HepG2 (cell line): ENCODE data around the gene AIP. TPM values are rescaled to one million over a fixed set of nuclear protein-coding genes. Genes with fewer than 3 reads are reported as not detected.

ENCODE experiments used
- BRF2 ChIP-seq: sonication (generic); formaldehyde crosslinking; IDR thresholded peaks from 2 replicates; pipeline ENCODE4 v1.8.1; 2022; ENCODE audit warnings: mild to moderate bottlenecking, missing genetic modification reagents
- DMTF1 ChIP-seq: sonication (generic); formaldehyde crosslinking; IDR thresholded peaks from 2 replicates; pipeline ENCODE4 v1.4.0; 2020; ENCODE audit warnings: mild to moderate bottlenecking, missing genetic modification reagents
- HMGXB3 ChIP-seq: sonication (generic); formaldehyde crosslinking; IDR thresholded peaks from 2 replicates; pipeline ENCODE4 v1.4.0; 2020; ENCODE audit warnings: missing genetic modification reagents, borderline replicate concordance
- HNRNPH1 ChIP-seq: fragments of 200-400 bp; formaldehyde crosslinking; optimal IDR thresholded peaks from 2 replicates; pipeline ENCODE3; 2017; ENCODE audit warnings: mild to moderate bottlenecking, low read depth, low read length
- KDM1A ChIP-seq: IDR thresholded peaks from 2 replicates; pipeline ENCODE4 v1.6.1; 2016; ENCODE audit warnings: missing compliant biosample characterization
- MZF1 ChIP-seq: sonication (generic); formaldehyde crosslinking; IDR thresholded peaks from 2 replicates; pipeline ENCODE4 v1.8.1; 2023; ENCODE audit warnings: mild to moderate bottlenecking, missing genetic modification reagents, borderline replicate concordance
- PATZ1 ChIP-seq: sonication (generic); formaldehyde crosslinking; IDR thresholded peaks from 2 replicates; pipeline ENCODE4 v1.4.0; 2020; ENCODE audit warnings: missing genetic modification reagents
- REPIN1 ChIP-seq: sonication (generic); formaldehyde crosslinking; IDR thresholded peaks from 2 replicates; pipeline ENCODE4 v1.8.0; 2022; ENCODE audit warnings: missing genetic modification reagents, low read depth, mild to moderate bottlenecking, borderline replicate concordance
- SMYD3 ChIP-seq: sonication (generic); formaldehyde crosslinking; IDR thresholded peaks from 2 replicates; pipeline ENCODE4 v1.8.1; 2023; ENCODE audit warnings: mild to moderate bottlenecking, missing genetic modification reagents
- ZBTB14 ChIP-seq: sonication (generic); formaldehyde crosslinking; IDR thresholded peaks from 2 replicates; pipeline ENCODE4 v1.4.0; 2020; ENCODE audit warnings: missing genetic modification reagents
- ZBTB3 ChIP-seq: sonication (generic); formaldehyde crosslinking; IDR thresholded peaks from 2 replicates; pipeline ENCODE4 v1.4.0; 2020; ENCODE audit warnings: low read depth, mild to moderate bottlenecking, moderate library complexity, missing genetic modification reagents, borderline replicate concordance
- ZBTB44 ChIP-seq: sonication (generic); formaldehyde crosslinking; IDR thresholded peaks from 2 replicates; pipeline ENCODE4 v1.4.0; 2020; ENCODE audit warnings: missing genetic modification reagents
- ZFP36 ChIP-seq: fragments of 150-350 bp; IDR thresholded peaks from 2 replicates; pipeline ENCODE4 v1.6.1; 2018; ENCODE audit warnings: borderline replicate concordance, low read length, low read depth; ENCODE audit not compliant: partially characterized antibody
- ZNF24 ChIP-seq: fragments of 450-650 bp; IDR thresholded peaks from 2 replicates; pipeline ENCODE4 v1.6.1; 2017; ENCODE audit warnings: antibody characterized with exemption, mild to moderate bottlenecking
- ZNF777 ChIP-seq: sonication (generic); formaldehyde crosslinking; IDR thresholded peaks from 2 replicates; pipeline ENCODE4 v1.4.0; 2020; ENCODE audit warnings: missing genetic modification reagents
- ZNF850 ChIP-seq: sonication (generic); formaldehyde crosslinking; conservative IDR thresholded peaks from 2 replicates; pipeline ENCODE4 v1.9.0; 2021; ENCODE audit warnings: mild to moderate bottlenecking, missing genetic modification reagents
- polyA plus RNA-seq, 8 experiments: library from polyadenylated mRNA; depleted of rRNA in 3 of 8; stranded (reverse) in 7 of 8; unstranded in 1 of 8; fragments of >200 nt; fragmentation: Illumina TruSeq in 4 of 8; extraction: Trizol in 4 of 8; gene quantifications; 2 replicates each; pipeline versions ENCODE4 v1.2.1 to v1.2.3, GENCODE V29; 2011 to 2016; ENCODE audit warnings: low read depth in 4 of 8, missing spikeins in 1 of 8, mixed read lengths in 1 of 8; ENCODE audit not compliant: insufficient read depth in 1 of 8
- total RNA-seq, 5 experiments: library from RNA; depleted of rRNA; stranded (reverse); fragments of >200 nt; fragmentation: Illumina TruSeq; extraction: Trizol; gene quantifications; 2 replicates each; pipeline ENCODE4 v1.2.3, GENCODE V29; 2016; ENCODE audit warnings: low read depth in 1 of 5

Gene AIP
- total and polyA plus RNA-seq, 2 of the 13 experiments (the other 11 are each of a cell fraction or from before 2014, with no cell fraction given): 51.8 to 110 TPM

- TF ChIP-seq HMGXB3: 0 out of 2 replicates have a peak, but pooled peaks have one; percentile 13
- no peak for TF ChIP-seq MZF1 (CRISPR knock-in tag)
- TF ChIP-seq PATZ1 (CRISPR knock-in tag): peak; percentile 64
- no peak for TF ChIP-seq SMYD3 (CRISPR knock-in tag)
- TF ChIP-seq KDM1A (CRISPR knock-in tag): no peak
- no peak for TF ChIP-seq ZNF777
- no peak for TF ChIP-seq ZBTB3
- no peak for TF ChIP-seq REPIN1 (CRISPR knock-in tag)
- TF ChIP-seq ZNF24: no peak
- 0 out of 2 replicates have a peak, but pooled peaks have one; percentile 25 for TF ChIP-seq ZBTB44
- no peak for TF ChIP-seq BRF2 (CRISPR knock-in tag)
- TF ChIP-seq ZBTB14 (CRISPR knock-in tag): no peak
- TF ChIP-seq ZNF850 (CRISPR knock-in tag): 0 out of 2 replicates have a peak, but pooled peaks have one; percentile 67
- no peak for TF ChIP-seq HNRNPH1
- TF ChIP-seq DMTF1 (CRISPR knock-in tag): no peak
- no peak for TF ChIP-seq ZFP36
These were observed 25.8 kb downstream of the AIP start (continued) for GRCh38 chr11:67508486-67509121.
